DND-41 (cell line): ENCODE results near the gene CDX2.

Experiments
- ATAC-seq: fragments of 200-7000 bp; cut with Tn5 transposase; 3 replicates; pipeline ENCODE4 v1.9.1; 2021; ENCODE audit warnings: low read depth; ENCODE audit not compliant: insufficient read depth
- DNase-seq: peaks from one replicate; pipeline ENCODE4 v3.0.0-alpha.2; 2020
- H2AFZ ChIP-seq: 2 replicates; pipeline ENCODE4 v1.6.0; 2012; ENCODE audit warnings: low read depth, low read length
- H3K27ac ChIP-seq: 2 replicates; pipeline ENCODE4 v1.5.1; 2012; ENCODE audit warnings: low read length, inconsistent platforms
- H3K27me3 ChIP-seq: fragments of 200-600 bp; sonication (generic); 2 replicates; pipeline ENCODE4 v1.6.0; 2012; ENCODE audit warnings: low read length, mild to moderate bottlenecking, inconsistent platforms; ENCODE audit not compliant: insufficient read depth, poor library complexity
- H3K36me3 ChIP-seq: 2 replicates; pipeline ENCODE4 v1.5.1; 2012; ENCODE audit warnings: low read length, inconsistent platforms; ENCODE audit not compliant: insufficient read depth
- H3K4me1 ChIP-seq: 2 replicates; pipeline ENCODE4 v1.5.1; 2012; ENCODE audit warnings: mild to moderate bottlenecking, low read length; ENCODE audit not compliant: insufficient read depth
- H3K4me2 ChIP-seq: 2 replicates; pipeline ENCODE4 v1.6.0; 2012; ENCODE audit warnings: mild to moderate bottlenecking, moderate library complexity, low read length, inconsistent platforms; ENCODE audit not compliant: insufficient read depth
- H3K4me3 ChIP-seq, 2 experiments: fragments of 200-600 bp in 1 of 2; shearing (Covaris generic) in 1 of 2; 2 replicates each; pipeline ENCODE4 v1.5.1; 2012 to 2016; ENCODE audit warnings: inconsistent platforms in 2 of 2, low read length in 2 of 2, mild to moderate bottlenecking in 2 of 2, low read depth in 1 of 2, moderate library complexity in 1 of 2
- H3K79me2 ChIP-seq: 2 replicates; pipeline ENCODE4 v1.6.0; 2012; ENCODE audit warnings: low read length, inconsistent platforms; ENCODE audit not compliant: insufficient read depth
- H3K9ac ChIP-seq: 2 replicates; pipeline ENCODE4 v1.6.0; 2012; ENCODE audit warnings: low read depth, mild to moderate bottlenecking, inconsistent platforms, low read length, moderate library complexity
- H3K9me3 ChIP-seq: 2 replicates; pipeline ENCODE4 v1.5.1; 2012; ENCODE audit warnings: low read length, moderate library complexity, mild to moderate bottlenecking, inconsistent platforms; ENCODE audit not compliant: insufficient read depth, severe bottlenecking
- H4K20me1 ChIP-seq: 2 replicates; pipeline ENCODE4 v1.6.0; 2012; ENCODE audit warnings: low read length; ENCODE audit not compliant: insufficient read depth
- EZH2 ChIP-seq: IDR thresholded peaks from 3 replicates; pipeline ENCODE4 v1.6.1; 2012; ENCODE audit warnings: borderline replicate concordance, low read depth, mild to moderate bottlenecking, moderate library complexity, low read length, inconsistent platforms; ENCODE audit not compliant: severe bottlenecking
- TF ChIP-seq, protein P1 (sequence below): IDR thresholded peaks from 2 replicates; pipeline ENCODE4 v1.5.1; 2012; ENCODE audit warnings: borderline replicate concordance, low read length, moderate library complexity, mild to moderate bottlenecking; ENCODE audit not compliant: poor library complexity, severe bottlenecking; ENCODE audit errors: extremely low read depth

Gene CDX2

DNA sequence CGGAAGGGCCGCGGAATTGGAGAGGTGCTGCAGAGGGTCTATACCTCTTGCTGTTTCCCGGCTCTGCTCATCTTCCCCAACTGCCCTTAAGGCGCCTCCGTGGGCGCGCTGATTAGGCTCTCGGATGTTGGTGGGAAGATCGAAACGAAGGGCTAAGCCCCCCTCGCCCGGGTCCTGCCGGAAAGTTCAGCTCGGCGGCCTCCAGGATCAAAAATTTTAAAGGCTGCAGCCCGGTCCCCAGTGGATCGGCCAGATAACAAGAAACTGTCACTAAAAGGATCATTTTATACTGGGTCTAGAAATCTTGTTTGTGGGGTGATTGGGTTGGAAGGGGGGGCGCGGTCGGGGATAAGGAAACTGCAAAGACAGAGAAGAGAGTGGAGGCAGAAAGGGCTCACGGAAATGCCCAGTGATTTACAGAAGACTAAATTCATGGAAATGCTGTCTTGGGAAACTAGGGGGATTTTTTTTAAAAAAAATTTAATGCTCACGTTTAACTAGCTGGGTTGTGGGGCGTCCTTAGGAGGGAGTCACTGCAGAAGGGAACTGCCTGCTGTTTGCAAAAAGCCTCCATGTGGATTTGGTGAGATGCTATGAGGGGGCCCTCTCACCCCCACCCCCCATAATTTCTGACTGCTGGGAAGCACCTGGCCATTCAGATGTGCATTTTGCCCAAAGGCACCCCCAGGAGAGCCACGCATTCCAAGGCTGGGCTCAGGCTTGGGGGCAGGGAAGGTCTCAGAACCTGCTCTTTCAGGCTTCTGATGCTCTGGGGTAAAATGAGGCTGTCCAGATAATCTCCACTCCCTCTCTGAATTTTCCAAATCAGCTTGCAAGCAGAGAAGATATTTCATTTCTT, 7.7 kb downstream of the CDX2 start:
- no peaks in the 10 kb centered on the region for H3K4me1 ChIP-seq
- no peak overlapping the region for H3K9ac ChIP-seq
- no peaks in the 10 kb centered on the region for H3K79me2 ChIP-seq
- H2AFZ ChIP-seq, result no peak overlapping the region
- no peak overlapping the region for H3K4me2 ChIP-seq
- no peak overlapping the region for H3K27ac ChIP-seq
- no peak for TF ChIP-seq EZH2
- TF ChIP-seq, protein P1, sequence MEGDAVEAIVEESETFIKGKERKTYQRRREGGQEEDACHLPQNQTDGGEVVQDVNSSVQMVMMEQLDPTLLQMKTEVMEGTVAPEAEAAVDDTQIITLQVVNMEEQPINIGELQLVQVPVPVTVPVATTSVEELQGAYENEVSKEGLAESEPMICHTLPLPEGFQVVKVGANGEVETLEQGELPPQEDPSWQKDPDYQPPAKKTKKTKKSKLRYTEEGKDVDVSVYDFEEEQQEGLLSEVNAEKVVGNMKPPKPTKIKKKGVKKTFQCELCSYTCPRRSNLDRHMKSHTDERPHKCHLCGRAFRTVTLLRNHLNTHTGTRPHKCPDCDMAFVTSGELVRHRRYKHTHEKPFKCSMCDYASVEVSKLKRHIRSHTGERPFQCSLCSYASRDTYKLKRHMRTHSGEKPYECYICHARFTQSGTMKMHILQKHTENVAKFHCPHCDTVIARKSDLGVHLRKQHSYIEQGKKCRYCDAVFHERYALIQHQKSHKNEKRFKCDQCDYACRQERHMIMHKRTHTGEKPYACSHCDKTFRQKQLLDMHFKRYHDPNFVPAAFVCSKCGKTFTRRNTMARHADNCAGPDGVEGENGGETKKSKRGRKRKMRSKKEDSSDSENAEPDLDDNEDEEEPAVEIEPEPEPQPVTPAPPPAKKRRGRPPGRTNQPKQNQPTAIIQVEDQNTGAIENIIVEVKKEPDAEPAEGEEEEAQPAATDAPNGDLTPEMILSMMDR, result no peak
- H4K20me1 ChIP-seq, result no peaks in the 10 kb centered on the region
- no peak for ATAC-seq
- DNase-seq, result no peak
- H3K9me3 ChIP-seq, result no peaks in the 10 kb centered on the region
- H3K36me3 ChIP-seq, result no peaks in the 10 kb centered on the region
- H3K27me3 ChIP-seq, result peaks cover 13% of the 10 kb centered on the region
- no peak overlapping the region for H3K4me3 ChIP-seq

DNA sequence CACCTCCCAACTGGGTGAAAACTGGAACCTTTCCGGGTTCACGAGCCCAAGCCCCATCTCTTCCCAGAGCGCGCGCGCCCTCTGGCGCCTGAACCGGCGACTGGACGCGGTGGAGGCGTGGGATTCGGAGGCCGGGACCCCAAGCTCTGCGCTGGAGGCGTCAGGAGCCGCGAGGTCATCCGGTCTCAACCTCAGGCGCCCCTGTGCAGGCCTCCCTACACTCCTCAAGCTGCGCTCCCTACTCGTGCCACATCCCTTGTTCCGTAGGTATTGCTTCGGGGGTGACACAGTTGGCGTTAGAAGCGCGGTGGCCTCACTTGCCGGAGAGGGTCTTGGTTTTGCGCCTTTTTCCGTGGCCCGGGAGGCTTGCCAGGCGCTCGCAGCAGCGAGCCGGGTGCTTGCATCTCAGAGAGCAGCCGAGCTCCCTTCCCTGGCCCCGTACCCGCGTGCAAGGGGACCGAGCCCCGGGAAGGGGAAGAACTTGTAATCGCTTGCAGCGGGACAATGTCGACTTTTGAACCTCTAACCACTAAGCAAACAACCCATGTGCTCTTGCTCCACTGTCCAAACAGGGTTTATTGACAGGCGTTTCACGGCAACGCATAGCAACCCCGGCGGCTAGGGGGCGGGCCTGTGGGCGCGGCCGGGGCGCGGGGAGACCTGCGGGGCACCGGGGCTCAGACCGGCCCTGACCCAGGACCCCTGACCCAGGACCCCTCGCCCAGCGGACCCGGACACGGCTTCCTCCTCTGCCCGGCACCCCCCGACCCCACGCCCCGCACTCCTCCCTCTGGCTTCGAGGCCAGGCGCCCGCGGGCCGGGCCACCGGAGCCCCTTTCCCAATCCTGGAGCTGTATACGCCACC, 8.5 kb downstream of the CDX2 start:
- Histone ChIP-seq H3K36me3 (no peaks in the 10 kb centered on the region), H3K79me2 (no peaks in the 10 kb centered on the region), H3K4me3 (no peak overlapping the region), H3K27ac (no peak overlapping the region), H3K9me3 (no peaks in the 10 kb centered on the region), H2AFZ (peak overlapping the region; percentile 5; the same call in 1 of the 2 replicates), H3K27me3 (peaks cover 13% of the 10 kb centered on the region), H3K4me2 (no peak overlapping the region), H4K20me1 (no peaks in the 10 kb centered on the region), H3K4me1 (no peaks in the 10 kb centered on the region), H3K9ac (no peak overlapping the region)
- TF ChIP-seq EZH2, result peak; percentile 56
- TF ChIP-seq, protein P1, result peak; percentile 47
- DNase-seq (peak; percentile 39), ATAC-seq (peak; percentile 68)

DNA sequence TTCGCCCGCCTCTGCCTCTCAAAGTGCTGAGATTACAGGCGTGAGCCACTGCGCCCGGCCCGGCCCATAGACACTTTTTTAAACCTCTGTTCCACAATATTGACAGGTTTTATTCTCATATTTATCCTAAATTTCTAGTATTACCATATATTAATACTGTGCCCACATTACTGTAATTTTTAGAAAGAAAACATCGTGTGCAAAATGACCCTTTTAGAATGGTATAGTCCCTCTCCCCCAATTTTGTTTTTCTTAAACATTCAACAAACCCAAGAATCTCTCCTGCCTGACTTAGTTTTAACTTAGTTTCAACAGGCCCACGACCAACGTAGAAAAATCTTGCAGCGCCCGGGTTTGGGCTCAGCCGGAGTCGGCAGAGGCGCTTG, 9.1 kb downstream of the CDX2 start:
- Histone ChIP-seq H3K9me3 (no peaks in the 10 kb centered on the region), H4K20me1 (no peaks in the 10 kb centered on the region), H3K27ac (no peak overlapping the region), H3K4me2 (no peak overlapping the region), H2AFZ (no peak overlapping the region), H3K4me1 (no peaks in the 10 kb centered on the region), H3K79me2 (no peaks in the 10 kb centered on the region), H3K36me3 (no peaks in the 10 kb centered on the region), H3K27me3 (peaks cover 13% of the 10 kb centered on the region), H3K4me3 (no peak overlapping the region), H3K9ac (no peak overlapping the region)
- no peak for ATAC-seq
- no peak for TF ChIP-seq EZH2
- TF ChIP-seq, protein P1, result no peak
- DNase-seq, result no peak
